Activated CD4-positive, alpha-beta T cell treated with anti-CD3 and anti-CD28 coated beads for 1 hour (primary cell): ENCODE data around the gene TFF1.

Experiments used
- DNase-seq: peaks from one replicate; pipeline ENCODE4 v3.0.0-alpha.2; 2020

Gene TFF1

GRCh38 chr21:42340187-42341050, 25.9 kb downstream of the TFF1 start:
- no peak for DNase-seq

DNA sequence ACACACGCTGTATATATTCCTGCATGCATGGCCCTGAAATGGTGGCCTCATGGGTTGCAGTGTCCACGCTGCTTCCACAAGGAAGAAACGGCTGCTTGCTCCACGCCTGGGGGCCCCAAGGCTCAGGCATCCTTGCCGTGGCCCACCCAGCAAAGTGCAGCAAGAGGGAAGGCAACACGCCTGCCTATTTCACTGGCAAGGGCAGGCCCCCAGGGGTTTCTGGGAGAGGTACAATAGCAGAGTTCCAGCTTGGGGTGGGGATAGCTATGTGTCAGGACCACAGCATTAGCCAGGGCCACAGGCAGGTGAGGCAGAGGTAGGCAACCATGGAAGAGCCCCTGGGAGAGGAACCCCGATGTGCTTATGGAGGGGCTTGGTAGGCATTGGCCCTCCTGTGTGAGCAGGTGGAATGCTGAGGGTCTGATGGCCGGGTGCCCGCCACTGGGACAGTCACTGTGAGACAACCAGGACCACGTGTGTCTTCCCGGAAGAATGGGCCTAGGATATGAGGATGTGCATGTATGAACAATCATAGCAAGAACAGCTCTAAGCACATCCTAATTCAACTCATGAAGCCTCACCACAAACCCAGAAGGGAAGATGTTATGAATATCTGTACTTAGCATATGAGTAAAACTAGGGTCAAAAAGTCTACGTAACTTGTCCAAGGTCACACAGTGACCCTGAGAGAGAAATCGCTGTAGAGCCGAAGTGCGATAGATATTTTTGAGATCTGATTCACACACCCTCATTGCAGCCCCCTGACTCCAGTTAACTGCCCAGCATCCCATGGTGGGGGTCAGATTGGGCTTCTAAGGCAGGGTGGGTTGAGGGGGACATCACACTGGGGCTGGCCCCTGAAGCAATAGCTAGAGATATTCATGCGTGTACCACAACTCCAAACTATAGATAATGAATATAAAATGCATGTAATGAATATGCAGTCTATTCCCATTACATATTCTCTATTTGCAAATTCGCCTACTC, 27.3 kb downstream of the TFF1 start:
- no peak for DNase-seq

- DNase-seq: peak; percentile 79
Measured at GRCh38 chr21:42337830-42338728, 28.3 kb downstream of the TFF1 start.

- DNase-seq: no peak
Measured at GRCh38 chr21:42337276-42337675, 29.1 kb downstream of the TFF1 start.

GRCh38 chr21:42336054-42336453, 30.3 kb downstream of the TFF1 start:
- no peak for DNase-seq

DNA sequence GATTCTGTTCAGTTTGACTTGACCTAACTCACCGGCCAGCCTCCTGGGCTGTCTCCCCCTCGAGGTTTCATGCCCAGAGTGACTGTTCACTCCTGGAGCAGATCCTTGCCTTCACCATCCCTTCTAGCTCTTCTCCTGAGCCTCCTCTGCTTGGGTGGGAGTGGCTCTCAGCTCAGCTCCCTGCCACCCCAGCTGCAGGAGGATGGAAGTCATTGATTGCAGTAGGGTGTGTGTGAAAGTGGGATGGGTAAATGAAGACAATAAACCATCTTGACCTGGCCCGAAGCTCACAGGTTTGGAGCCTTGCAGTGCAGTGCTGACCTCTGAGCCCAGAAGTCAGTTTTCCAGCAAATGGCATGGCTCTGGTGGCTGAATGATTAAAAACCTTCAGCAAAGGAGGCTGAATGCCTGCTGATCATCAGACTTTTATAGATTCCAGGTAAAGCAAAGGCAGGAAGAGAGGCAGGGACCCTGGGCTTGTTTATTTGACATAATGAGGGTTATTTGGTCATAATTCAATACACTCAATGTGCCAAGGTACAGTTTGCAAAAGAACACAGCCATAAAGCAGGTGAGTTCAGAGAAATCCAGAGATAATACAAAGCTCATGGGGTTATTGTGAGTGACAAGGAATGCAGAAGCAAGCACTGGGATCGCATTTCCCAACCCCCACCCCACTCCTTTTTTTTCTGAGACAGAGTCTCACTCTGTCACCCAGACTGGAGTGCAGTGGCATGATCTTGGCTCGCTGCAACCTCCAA, 33.6 kb downstream of the TFF1 start:
- DNase-seq: no peak

DNA sequence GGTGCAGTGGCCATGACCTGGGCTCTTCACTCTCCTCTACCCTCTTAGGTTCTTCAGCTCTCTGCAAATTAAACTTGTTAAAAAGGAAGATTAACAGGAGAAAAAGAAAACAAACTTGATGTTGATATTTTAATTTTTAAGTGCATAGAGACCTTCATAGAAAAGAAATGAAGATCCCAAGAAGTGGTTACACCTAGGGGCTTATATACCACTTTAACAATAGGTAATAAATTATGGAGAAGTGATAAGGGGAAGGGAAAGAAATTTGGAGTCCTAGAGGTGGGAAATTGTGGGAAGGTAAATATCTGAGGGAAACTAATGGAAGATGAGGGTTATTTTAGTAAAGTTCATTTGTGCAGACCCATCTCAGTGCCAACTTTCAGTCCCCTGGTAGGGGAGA, 34.7 kb downstream of the TFF1 start:
- no peak for DNase-seq

DNA sequence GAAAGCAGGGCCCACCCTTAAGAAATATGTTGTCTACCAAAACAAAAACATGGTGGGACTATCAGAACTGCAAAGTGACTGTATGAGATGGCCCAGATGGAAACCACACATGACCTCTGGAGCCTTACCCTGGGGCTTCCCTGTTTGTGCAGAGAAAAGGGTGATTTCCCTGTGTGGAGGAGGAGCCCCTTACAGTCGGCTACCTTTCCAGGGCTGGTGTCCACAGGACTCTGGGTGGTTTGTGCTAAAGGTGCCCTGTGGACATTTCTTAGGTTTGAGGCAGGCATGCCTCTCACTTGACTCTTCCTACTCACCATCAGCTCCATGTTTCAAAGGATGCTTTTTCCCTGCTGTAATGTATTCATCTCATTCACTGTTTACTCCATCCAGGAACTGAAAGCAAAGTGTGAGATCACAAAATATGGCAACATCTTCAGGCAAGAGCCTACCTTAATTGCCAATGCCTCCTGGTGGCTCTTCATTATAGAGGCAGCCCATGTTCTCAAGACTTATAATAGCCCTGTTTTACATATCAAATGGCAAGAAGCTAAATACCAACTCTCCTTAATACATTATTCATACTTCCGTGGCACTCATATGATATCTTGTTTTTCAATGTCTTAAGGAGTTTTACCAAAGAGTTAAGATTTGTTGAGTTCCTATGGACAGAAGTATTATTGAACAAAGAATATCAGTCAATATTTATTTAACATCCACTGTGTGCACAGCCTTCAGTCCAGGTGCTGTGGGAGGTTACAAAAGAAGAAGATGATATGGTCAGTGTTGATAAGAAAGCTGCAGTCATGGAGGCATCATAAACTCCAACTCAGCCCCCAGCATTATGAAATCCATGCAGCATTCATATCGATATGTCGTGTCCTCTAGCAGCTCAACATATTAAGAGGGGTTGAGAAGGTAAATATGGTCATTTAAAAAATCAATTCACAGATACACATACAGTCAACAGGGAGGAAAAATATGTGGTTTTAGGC, 35.7 kb downstream of the TFF1 start:
- no peak for DNase-seq

GRCh38 chr21:42324896-42325295, 41.4 kb downstream of the TFF1 start:
- no peak for DNase-seq

GRCh38 chr21:42321845-42322244, 44.5 kb downstream of the TFF1 start:
- no peak for DNase-seq

DNA sequence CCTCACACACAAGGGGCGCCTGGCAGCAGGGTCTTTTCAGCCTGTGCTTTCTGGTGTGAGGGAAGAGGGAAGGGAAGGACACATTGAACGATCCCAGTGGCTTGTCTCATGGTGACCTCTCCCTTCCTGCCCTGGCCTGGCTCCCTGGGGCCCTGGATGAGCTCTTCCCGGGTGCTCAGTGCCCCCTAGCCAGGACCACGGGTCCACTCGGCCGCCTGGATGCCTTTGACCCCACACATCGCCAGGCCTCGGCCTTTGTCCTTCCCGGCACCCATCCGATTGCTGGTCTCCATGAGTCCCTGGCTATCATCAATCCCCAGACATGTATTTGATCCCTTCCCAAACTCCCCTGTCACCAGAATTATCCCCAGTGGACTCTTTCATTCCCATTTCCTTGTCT, 45.1 kb downstream of the TFF1 start:
- no peak for DNase-seq

DNA sequence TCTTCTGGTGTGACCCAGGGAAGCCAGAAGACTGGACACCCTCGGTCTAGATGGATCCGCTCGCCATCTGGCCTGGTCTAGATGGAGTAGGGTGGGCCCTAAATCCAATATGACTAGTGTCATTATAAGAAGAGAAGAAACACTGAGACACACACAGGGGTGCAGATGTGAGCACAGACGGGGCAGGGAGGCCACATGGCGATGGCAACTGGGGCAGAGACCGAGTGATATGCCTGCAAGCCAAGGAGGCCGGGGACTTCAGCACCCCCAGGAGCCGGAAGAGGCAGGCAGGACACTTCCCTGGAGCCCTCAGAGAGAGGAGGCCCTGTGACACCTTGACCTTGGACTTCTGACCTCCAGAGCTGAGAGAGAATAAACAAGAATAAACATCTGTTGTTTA, 45.5 kb downstream of the TFF1 start:
- DNase-seq: no peak

DNA sequence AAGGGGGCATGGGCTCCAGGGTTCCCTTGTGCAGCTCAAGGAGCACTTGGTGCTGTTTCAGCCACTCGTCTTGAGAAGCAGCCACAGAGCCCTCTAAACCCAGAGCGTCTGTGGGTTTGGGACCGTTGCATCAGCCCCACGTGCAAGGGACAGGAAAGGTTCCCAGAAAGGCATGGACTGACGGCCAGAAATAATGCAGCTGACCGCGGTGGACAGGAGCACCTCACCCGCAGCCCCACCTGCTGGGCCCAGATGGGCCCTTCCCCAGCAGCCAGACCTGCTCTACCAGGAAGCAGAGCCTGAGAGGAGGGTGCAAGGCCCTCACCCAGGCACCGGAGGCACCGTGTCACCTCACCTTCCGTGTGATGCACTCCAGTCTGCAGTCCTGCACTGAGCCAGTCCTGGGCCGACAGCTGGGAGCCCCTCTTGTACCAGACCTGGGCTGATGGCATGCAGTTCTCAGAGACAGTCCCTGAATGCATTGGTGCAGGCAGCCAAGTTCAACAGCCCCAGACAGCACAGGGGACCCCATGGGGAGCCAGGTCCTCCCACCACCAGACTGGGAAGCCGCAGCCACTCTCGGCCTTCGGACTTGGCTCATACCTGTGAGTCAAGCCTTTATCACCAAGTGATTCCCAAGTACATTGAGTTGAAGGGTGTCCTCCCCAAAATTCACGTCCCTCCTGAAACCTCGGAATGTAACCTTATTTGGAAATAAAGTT, 46.3 kb downstream of the TFF1 start:
- DNase-seq: no peak

- DNase-seq: no peak
Measured at GRCh38 chr21:42319376-42319775, 47.0 kb downstream of the TFF1 start.

GRCh38 chr21:42317826-42318746, 48.2 kb downstream of the TFF1 start:
- no peak for DNase-seq

- DNase-seq: no peak
Measured at GRCh38 chr21:42317341-42317741, 49.0 kb downstream of the TFF1 start.

DNA sequence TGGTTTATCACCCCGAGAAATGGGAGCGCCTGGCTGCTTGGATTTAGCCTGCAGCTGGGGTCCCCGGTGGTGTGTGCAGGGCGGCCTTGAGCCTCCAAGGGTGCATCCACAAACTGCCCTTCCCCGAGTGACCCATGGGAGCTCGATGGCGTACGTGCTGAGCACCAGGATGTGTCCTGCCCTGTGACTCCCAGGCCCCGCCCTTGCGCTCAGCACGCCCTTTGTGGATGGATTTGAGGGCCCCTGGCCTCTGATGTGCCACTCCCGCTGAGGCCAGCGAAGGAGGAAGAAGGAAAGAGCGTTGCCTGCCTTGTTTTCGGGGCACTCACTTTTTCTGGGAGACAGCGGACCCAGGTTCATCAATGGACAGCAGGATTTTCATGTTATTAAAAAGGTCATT, 49.4 kb downstream of the TFF1 start:
- DNase-seq: no peak

- no peak for DNase-seq
Measured at GRCh38 chr21:42315296-42315891, 50.9 kb downstream of the TFF1 start, which contains the start of gene TFF3. Gene TFF3, minus strand, starts transcription at chr21:42315409. Its CDS starts 35 bp downstream, at chr21:42315374.
